GM19328 (cell line): ENCODE data around the gene EDN2.

Experiments used
- ATAC-seq: cut with Tn5 transposase; IDR thresholded peaks from one replicate; pipeline ENCODE4 v1.9.1; 2021; ENCODE audit warnings: mild to moderate bottlenecking, moderate library complexity; ENCODE audit not compliant: unreplicated experiment

Gene EDN2

GRCh38 chr1:41484402-41485241, at the start of gene EDN2:
Gene EDN2 (minus strand): TSS chr1:41484683. CDS start chr1:41484601, 82 bp downstream.
- no peak for ATAC-seq

GRCh38 chr1:41533731-41534080, 49.2 kb upstream of the EDN2 start:
- ATAC-seq, result no peak

GRCh38 chr1:41533016-41533730, 48.7 kb upstream of the EDN2 start:
- no peak for ATAC-seq

GRCh38 chr1:41532206-41532975, 47.9 kb upstream of the EDN2 start:
- ATAC-seq, result no peak

- no peak for ATAC-seq
Measured at GRCh38 chr1:41530411-41530810, 45.9 kb upstream of the EDN2 start.

GRCh38 chr1:41529621-41530395, 45.3 kb upstream of the EDN2 start:
- no peak for ATAC-seq

- no peak for ATAC-seq
Measured at GRCh38 chr1:41528726-41529605, 44.5 kb upstream of the EDN2 start.

GRCh38 chr1:41528106-41528505, 43.6 kb upstream of the EDN2 start:
- ATAC-seq, result no peak

- ATAC-seq, result no peak
Measured at GRCh38 chr1:41526956-41527561, 42.6 kb upstream of the EDN2 start.

GRCh38 chr1:41525891-41526587, 41.6 kb upstream of the EDN2 start:
- ATAC-seq, result no peak

GRCh38 chr1:41524676-41525675, 40.5 kb upstream of the EDN2 start:
- no peak for ATAC-seq

GRCh38 chr1:41523949-41524675, 39.6 kb upstream of the EDN2 start:
- no peak for ATAC-seq

- ATAC-seq, result no peak
Measured at GRCh38 chr1:41523071-41523470, 38.6 kb upstream of the EDN2 start.

GRCh38 chr1:41521766-41522165, 37.3 kb upstream of the EDN2 start:
- ATAC-seq, result no peak

- no peak for ATAC-seq
Measured at GRCh38 chr1:41520951-41521752, 36.7 kb upstream of the EDN2 start.

- ATAC-seq, result no peak
Measured at GRCh38 chr1:41519667-41520066, 35.2 kb upstream of the EDN2 start.
